GM21825 (cell line): Measurements from ENCODE around the gene FAP.

Experiments
- ATAC-seq: cut with Tn5 transposase; IDR thresholded peaks from one replicate; pipeline ENCODE4 v1.9.1; 2021; ENCODE audit warnings: mild to moderate bottlenecking, moderate library complexity; ENCODE audit not compliant: unreplicated experiment

Gene FAP

DNA sequence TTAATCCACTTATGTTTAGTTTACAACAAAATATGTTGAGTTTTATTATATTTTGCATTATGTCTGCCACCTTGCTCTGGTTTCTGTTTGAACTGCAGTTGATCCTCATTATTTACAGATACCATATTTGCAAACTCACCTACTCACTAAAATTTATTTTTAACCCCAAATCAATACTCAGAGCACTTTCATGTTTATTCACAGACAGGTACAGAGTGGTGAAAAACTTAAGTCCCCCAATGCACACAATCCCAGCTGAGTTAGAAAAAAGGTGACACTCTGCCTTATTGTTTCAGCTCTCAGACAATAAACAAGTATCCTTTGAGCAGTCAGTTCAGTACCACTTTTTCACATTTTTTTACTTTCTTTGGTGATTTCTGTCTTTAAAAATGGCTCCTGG, 104.9 kb downstream of the FAP start:
- ATAC-seq, result no peak

DNA sequence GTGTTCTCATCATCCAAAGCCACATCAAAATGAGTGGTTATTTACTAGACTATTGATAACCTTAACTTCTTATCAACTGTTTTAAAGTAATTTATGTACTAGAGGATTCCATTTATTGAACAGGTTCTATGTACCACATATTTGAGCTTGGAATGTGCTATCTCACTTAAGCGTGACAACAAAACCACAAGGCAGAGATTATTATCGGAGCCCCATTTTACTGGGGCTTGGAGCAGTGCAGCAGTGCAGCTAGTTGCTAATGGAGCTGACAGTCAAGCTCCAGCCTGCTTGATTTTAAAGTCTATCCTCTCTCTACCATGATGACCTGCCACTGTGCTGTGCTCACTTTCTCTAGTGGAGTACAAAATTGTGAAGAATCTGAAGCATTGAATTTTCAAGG, 115.8 kb downstream of the FAP start:
- ATAC-seq, result no peak

DNA sequence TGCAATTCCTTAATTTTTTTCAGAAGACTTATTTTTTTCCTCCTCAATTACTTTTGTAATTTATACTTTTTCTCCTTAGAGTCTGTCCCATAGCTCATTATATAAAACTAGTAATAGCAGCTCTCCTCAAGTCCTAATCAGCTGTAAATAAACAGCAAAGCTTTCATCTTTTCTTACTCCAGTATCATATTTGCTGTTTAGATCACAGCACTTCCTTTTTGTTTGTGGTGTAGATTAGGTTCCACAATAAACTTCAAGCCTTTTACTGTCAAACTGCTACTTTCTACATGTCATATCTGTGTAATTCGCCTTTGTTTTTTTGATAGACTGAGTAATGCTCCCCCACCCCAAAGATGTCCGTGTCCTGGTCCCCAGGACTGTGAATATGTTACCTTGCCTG, 116.7 kb downstream of the FAP start:
- ATAC-seq, result no peak

DNA sequence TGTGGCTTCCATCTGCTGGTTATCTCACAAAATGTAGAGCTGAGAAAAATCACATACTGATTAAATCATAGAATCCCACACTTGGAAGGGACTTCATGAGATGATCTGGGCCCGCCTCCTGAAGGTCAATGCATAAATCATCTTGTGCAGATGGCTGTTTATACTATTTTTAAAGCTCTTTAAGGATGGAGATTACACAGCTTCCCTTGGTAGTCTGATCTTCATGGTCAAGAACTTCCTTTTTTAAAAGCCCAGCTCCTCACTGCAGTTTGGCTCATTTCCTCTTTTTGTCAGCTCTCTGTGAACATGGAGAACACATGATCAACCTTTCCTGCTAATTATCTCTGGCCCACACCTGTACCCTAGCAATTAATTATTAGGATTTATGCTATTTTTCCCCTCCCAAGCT, 117.1 kb downstream of the FAP start:
- peak; percentile 96 for ATAC-seq

DNA sequence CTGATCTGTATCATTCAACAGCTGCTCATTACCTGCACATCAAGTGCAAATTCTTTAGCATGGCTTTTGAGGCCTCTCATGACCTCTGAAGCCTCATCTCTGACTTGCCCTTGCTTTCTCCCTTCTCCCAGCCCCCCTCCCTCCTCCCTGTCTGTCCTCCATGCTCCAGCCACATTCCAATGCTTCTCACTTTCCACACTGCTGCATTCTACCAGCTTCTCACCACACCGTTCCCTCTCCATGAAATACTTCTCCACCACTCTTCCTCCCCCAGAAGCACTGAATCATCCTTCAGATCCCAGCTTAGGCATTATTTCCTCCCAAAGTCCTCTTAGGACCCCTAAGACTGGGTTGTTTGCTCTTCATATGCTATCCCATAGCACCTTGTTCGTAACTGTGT, 118.1 kb downstream of the FAP start:
- ATAC-seq, result no peak

DNA sequence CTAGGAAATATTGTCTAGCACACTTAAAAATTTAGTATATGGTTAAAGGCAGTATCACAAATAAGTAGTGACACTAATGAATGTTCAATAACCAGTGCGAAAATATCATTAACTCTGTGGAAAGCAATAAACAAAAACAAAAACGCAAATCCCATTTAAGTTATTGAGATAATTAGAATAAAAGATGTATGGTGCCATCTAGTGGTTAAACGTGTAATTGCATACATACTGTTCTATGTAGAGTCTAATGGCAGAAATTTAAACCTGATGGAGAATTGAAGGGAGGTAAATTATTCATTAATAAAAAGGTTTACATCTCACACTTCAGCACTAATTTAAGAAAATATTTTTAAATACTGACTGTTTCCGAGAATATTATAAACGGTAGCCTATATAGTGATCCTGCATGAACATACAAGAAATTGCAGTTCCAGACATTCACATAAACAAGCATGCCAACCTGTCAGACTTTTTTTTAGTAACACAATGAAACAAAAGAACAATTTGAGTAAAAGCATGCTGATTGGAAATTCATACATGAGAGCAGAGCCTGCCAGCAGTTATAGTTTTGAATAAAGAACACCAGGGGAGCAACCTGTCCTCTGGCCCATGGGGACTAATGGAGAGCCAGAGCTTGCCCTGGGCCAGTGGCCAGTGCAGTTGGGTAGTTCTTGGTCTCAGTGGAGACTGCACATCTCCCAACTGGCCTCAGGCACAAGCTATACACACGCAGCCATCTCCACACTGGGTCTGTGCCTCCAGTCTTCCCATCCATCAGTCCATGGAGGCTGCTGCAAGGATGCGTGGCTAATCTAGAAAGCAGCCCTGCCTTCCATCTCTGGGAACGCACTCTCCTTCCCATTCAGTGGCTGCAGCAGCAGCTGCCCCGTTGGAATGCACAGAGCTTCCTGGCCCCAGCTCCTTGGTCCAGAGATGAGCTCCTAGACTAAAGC, 119.2 kb downstream of the FAP start:
- no peak for ATAC-seq
